Natural killer cell treated with Interleukin-12 subunit alpha and Interleukin-12 subunit beta and Interleukin-15 and Interleukin-18, amount 100 ng/mL, for 72 hours (primary cell): ENCODE data around the gene SEC16A. TPM values are rescaled to one million over a fixed set of nuclear protein-coding genes. Genes with fewer than 3 reads are reported as not detected.

ENCODE experiments used
- ATAC-seq, 2 donors: fragments of 150-1000 bp; cut with Tn5 transposase in 1 of 2; sonication (Bioruptor Pico), chemical (Tn5 transposase) in 1 of 2; 2 replicates each; pipeline ENCODE4 v1.10.0; 2021
- DNase-seq: peaks from one replicate; pipeline ENCODE4 v3.0.0; 2022; ENCODE audit warnings: low spot score
- H3K27ac Mint-ChIP-seq, 2 donors: 1 replicate in 1 of 2; 2 replicates in 1 of 2; pipeline ENCODE4 v1.8.0; 2022; ENCODE audit warnings: mixed read lengths in 2 of 2, mild to moderate bottlenecking in 1 of 2, moderate library complexity in 1 of 2
- H3K27me3 Mint-ChIP-seq, 2 donors: 1 replicate in 1 of 2; 2 replicates in 1 of 2; pipeline ENCODE4 v1.8.0; 2022; ENCODE audit warnings: mixed read lengths in 2 of 2
- H3K36me3 Mint-ChIP-seq: one replicate; pipeline ENCODE4 v1.8.0; 2022; ENCODE audit warnings: mixed read lengths
- H3K4me1 Mint-ChIP-seq, 2 donors: 1 replicate in 1 of 2; 2 replicates in 1 of 2; pipeline ENCODE4 v1.8.0; 2022; ENCODE audit warnings: low read depth in 2 of 2, mixed read lengths in 2 of 2, mild to moderate bottlenecking in 1 of 2
- H3K4me3 Mint-ChIP-seq: one replicate; pipeline ENCODE4 v1.8.0; 2022; ENCODE audit warnings: mixed read lengths
- H3K9me3 Mint-ChIP-seq: 2 replicates; pipeline ENCODE4 v1.8.0; 2022; ENCODE audit warnings: mixed read lengths
- total RNA-seq, 2 donors: library from RNA; stranded (reverse); gene quantifications; one replicate each; pipeline ENCODE4 v1.2.3, GENCODE V29; 2022

SEC16A gene
- total RNA-seq, 2 donors from 2014 or later: 104 to 121 TPM

DNA sequence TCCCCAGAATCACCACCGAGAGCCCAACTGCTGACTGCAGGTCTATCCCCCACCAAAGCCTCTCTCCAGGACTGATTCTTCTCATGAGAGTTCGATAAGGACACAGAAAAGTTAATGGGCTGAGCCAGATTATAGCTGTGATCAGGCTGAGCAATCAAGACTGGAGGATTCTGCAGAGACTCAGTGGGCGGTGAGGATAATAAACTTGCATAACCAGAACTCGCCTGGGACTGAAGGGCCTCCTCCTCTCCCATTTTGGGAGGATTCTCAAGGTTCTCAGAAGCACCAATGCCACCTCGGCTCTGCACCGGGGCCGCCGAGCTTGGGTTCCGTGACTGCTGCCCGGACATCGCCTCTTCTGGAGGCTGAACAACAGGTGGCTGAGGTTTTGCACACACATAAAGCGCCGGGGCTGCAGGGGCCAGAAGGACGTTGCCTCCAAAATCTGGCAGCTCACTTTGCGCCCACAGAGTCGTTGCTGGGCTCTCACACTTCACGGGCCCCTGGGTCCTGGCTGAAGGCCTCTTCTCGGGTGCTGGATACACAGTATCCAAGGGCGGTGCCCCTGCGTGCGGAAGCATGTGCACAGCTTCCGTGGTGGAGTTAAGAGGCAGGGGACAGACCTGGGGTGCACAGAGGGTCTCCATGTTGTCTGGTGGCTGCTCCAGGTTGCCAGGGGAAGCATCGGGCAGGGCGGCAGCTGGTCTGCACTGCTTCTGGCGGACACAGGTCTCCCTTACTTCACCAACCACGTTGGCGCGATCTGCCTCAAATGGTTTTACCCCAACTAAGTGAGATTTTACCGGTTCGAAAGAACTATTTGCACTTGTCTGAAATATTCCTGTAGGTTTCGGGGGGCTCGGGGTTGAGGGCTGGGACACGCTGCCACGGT is 7.6 kb downstream of the SEC16A start:
- ATAC-seq: no peak
- Mint-ChIP-seq H3K9me3 (no peaks in the 10 kb centered on the region), H3K4me3 (no peak overlapping the region), H3K27ac (no peak overlapping the region), H3K4me1 (peaks cover 5 to 10% of the 10 kb centered on the region in 2 donors), H3K36me3 (no peaks in the 10 kb centered on the region), H3K27me3 (no peaks in the 10 kb centered on the region)
- DNase-seq: no peak

DNA sequence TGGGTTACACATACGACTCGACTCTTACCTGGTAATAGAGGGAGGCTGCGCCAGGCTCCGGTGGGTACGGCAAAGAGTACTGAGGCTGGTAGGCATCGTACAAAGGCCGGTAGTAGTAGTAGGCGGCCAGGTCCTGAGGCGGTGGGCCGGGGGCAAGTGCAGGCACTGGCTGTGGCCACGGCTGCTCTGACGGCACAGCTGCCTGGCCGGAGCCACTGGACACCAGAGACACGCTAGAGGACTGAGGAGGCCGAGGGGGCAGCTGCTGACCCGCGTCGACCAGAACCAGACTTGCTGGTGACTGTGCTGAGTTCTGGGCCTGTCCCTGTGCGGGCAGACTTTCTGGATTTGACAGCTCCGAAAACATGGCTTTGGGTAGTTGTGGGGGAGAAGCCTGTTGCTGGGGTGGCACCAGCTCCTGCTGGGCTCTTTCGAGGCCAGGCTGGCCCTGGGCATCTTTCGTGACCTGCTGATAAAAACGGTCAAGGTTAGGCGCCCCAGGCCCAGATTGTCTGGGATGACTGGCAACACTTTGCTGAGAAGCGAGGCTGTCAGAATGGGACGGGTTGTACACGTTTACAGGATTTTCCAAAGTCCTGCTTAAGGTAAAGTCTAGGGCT is 8.7 kb downstream of the SEC16A start:
- Mint-ChIP-seq H3K4me3 (no peak overlapping the region), H3K27ac (no peak overlapping the region), H3K9me3 (no peaks in the 10 kb centered on the region), H3K27me3 (no peaks in the 10 kb centered on the region), H3K36me3 (no peaks in the 10 kb centered on the region), H3K4me1 (peaks cover 0 to 7% of the 10 kb centered on the region in 2 donors)
- no peak for ATAC-seq
- no peak for DNase-seq

DNA sequence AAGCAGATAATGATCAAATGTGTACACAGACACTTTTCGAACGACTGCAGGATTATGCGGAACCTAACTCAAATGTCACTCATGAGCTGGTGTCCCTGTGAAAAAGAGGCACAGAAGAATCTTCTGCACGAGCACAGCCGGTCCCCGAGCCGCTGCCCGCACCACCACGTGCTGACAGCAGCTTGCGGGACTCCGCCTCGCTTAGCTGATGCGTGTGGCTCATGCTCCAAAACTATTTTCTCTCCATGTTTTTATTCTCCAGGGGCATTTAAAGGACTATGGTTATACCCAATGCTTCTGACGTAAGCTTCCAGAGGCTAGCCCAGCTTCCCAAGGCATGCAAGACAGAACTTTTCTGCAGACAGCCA is 9.5 kb downstream of the SEC16A start:
- no peaks in the 10 kb centered on the region for H3K9me3 Mint-ChIP-seq
- peaks cover 0 to 5% of the 10 kb centered on the region in 2 donors for H3K4me1 Mint-ChIP-seq
- DNase-seq (no peak), ATAC-seq (no peak)
- H3K27ac Mint-ChIP-seq: no peak overlapping the region
- H3K4me3 Mint-ChIP-seq: no peak overlapping the region
- H3K36me3 Mint-ChIP-seq: no peaks in the 10 kb centered on the region
- H3K27me3 Mint-ChIP-seq: no peaks in the 10 kb centered on the region

DNA sequence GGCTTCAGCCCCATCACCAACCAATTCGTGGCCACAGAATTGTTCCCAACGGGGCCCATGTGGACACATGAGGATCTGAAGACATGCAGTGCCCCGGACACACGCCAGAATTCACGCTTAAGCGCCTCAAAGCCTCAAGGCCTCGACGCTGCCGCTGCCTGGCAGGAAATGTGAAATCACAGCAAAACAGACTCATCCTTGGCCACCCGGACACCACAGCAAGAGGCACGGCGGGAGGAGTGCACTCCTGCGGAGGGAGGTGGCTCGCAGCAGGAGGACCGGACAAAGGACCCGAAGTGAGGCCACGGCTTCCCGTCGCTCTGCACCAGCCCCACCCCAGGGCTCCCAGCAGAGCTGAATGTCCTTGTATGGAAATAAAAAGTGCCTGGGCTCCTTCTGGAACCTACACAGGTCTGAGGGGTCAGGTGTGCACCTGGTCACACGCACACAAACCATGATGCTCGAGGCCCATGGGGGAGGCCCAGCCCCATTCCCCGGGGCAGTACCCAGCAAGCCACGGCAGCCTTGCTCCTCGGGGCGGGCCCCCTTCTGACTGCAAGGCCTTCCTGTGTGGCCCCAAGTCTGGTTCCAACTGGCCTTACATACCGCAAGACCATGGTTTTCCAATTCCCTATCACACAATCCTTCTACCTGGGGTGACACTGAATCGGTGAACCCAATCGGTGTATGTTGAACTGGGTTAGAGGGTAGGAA is 10.0 kb downstream of the SEC16A start:
- H3K27me3 Mint-ChIP-seq: no peaks in the 10 kb centered on the region
- H3K4me3 Mint-ChIP-seq: no peak overlapping the region
- no peak overlapping the region for H3K27ac Mint-ChIP-seq
- H3K9me3 Mint-ChIP-seq: no peaks in the 10 kb centered on the region
- DNase-seq: no peak
- no peaks in the 10 kb centered on the region for H3K36me3 Mint-ChIP-seq
- no peak for ATAC-seq
- peaks cover 0 to 5% of the 10 kb centered on the region in 2 donors for H3K4me1 Mint-ChIP-seq

DNA sequence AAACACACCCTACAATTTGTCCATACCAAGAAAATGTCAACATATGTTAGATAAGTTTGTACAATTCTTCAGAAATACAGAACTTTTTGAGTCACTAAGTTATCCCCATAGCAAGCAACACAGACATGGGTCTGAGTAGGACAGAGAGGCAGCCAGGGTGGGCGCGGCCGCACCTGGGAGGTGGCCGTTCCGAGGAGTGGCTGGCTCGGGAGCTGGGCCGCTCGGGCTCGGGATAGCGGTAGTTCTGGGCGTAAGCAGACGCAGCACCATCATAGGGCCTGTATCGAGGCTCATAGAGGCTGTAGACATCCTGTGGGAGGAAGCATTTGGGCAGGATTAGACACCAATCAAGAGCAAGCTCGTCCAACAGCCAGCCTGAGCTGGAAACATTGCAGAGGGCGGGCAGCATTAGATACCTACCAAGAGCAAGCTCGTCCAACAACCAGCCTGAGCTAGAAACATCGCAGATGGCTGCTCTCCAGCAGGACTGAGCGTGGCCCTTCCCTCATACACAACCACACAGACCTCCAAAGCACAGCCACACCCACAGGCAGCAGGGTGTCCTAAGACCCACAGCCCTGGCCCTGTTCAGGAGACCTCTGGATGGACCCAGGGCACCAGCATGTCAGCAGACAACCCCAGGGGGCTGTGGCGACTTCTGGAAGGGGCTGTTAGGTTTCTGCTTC is 10.9 kb downstream of the SEC16A start:
- Mint-ChIP-seq H3K27me3 (no peaks in the 10 kb centered on the region), H3K36me3 (no peaks in the 10 kb centered on the region), H3K4me3 (no peak overlapping the region), H3K9me3 (no peaks in the 10 kb centered on the region), H3K4me1 (peaks cover 0 to 5% of the 10 kb centered on the region in 2 donors), H3K27ac (no peak overlapping the region)
- DNase-seq (no peak), ATAC-seq (no peak)

DNA sequence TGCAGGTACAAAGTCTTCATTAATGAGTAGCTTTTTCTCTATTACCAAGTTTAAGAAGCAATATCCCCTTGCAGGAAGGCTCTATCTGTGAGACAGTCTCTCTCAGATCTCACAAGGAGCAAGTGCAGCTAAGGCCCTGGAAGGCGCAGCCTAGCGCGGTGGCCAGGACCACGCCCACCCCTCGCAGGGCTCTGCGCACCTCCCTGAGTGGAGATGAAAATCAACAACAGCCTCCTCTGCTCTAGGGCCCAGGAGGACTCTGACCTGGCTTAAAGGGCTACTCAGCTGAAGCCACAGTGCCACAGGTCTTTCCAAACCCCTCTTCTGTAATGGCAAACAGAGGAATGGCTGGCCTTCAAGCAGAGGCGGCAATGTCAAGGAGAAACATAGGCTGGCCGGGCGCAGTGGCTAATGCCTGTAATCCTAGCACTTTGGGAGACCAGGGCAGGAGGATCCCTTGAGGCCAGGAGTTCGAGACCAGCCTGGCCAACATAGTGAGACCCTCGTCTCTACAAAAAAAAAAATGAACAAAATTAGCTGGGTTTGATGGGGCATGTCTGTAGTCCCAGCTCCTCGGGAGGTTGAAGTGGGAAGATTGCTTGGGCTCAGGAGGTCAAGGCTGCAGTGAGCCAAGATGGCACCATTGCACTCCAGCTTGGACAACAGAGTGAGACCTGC is 11.9 kb downstream of the SEC16A start:
- Mint-ChIP-seq H3K27ac (no peak overlapping the region), H3K4me3 (no peak overlapping the region), H3K27me3 (no peaks in the 10 kb centered on the region), H3K4me1 (peaks cover 0 to 7% of the 10 kb centered on the region in 2 donors), H3K36me3 (no peaks in the 10 kb centered on the region), H3K9me3 (no peaks in the 10 kb centered on the region)
- ATAC-seq (no peak), DNase-seq (no peak)

DNA sequence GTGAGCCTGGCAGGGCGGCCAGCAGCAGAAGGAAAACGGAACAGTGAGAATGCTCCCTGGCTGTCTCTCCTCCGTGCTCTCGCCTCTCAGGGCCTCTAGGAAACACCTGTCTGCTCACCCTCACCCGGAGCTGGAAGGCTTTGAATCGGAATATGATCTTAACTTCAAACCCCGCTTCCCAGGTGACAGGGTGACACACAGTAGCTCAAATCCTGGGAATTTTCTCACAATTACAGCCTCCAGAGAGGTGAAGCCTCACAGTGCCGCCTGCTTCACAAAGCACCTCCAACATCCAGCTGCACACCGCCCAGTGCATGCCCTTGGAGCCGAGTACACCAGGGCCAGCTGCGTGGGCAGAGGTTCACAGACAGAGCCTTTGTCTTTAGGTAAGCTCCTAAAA is 12.5 kb downstream of the SEC16A start:
- Mint-ChIP-seq H3K9me3 (no peaks in the 10 kb centered on the region), H3K4me3 (no peak overlapping the region), H3K36me3 (no peaks in the 10 kb centered on the region), H3K4me1 (peaks cover 0 to 7% of the 10 kb centered on the region in 2 donors), H3K27me3 (no peaks in the 10 kb centered on the region), H3K27ac (no peak overlapping the region)
- no peak for ATAC-seq
- DNase-seq: no peak

DNA sequence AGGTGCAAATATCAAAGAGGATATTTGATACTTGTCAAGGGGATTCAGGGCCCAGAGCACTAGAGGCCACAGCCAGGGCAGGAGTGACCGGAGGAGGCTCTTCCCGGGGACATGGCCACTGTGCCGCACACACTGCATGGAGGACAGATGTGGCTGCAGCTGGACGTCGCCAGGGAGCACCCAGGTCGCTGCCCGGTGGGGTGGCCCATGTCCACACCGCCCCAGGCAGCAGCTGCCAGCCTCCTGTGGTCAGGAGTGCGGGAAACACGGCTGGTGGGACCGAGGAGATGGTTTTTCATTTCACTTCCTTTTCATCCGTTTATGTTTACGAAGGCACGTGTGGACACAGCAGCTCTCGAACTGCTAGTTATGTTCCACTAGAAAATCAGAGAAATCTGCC is 15.1 kb downstream of the SEC16A start:
- H3K27me3 Mint-ChIP-seq: no peaks in the 10 kb centered on the region
- ATAC-seq (no peak), DNase-seq (no peak)
- no peak overlapping the region for H3K27ac Mint-ChIP-seq
- H3K4me3 Mint-ChIP-seq: no peak overlapping the region
- no peaks in the 10 kb centered on the region for H3K9me3 Mint-ChIP-seq
- H3K4me1 Mint-ChIP-seq: peaks cover 0 to 5% of the 10 kb centered on the region in 2 donors
- H3K36me3 Mint-ChIP-seq: peaks cover 6% of the 10 kb centered on the region

DNA sequence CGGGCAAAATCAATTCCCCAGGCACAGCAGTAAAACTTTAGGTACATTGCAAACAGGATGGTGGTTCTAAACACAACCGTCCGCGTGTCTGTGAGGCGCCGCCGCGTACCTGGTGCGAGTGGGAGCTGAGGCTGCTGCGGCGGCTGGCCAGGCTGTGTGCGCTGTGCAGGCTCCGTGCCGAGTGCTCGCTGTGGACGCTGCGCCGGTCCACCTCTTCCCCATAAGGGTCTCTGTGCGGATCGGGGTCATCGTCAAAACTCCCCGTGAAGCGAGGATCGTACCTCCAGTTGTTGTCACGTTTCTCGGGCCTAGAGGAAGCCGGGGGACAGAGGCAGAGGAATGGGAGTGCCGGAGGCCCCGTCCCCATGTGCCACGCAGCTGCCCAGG is 16.7 kb downstream of the SEC16A start:
- H3K9me3 Mint-ChIP-seq: no peaks in the 10 kb centered on the region
- DNase-seq (no peak), ATAC-seq (no peak)
- H3K4me3 Mint-ChIP-seq: no peak overlapping the region
- H3K27ac Mint-ChIP-seq: no peak overlapping the region
- H3K27me3 Mint-ChIP-seq: no peaks in the 10 kb centered on the region
- H3K36me3 Mint-ChIP-seq: peaks cover 6% of the 10 kb centered on the region
- H3K4me1 Mint-ChIP-seq: peaks cover 0 to 5% of the 10 kb centered on the region in 2 donors

DNA sequence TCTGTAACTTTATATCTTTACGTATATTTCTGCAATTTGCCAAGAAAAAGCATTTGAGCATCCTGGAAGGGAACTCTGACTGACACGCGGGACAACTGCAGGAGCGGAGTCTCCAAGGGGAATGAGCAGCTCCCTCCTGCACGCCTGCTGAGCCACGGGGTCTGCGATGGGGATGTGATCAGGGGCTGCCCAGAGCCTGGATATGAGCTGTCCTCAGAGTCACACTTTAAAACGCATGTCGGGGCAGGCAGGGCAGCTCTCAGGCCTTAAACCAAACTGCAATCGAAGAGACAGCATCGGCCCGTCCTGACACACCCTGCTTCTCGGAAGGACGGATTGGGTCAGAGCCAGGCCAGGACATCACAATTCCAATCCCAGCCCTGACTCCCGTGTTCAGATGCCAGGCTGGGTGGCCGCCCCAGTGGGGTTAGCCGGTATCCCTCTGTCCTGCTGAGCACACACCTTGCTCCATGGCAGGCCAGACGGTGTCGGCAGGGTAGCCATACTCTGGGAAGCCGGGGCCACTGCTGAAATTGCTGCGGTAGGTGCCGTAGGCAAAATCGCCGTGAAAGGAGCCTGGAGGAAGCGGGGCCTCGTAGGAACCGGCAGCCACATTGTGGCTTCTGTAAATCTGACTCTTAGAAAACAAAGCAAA is 17.2 kb downstream of the SEC16A start:
- H3K4me3 Mint-ChIP-seq: no peak overlapping the region
- no peak overlapping the region for H3K27ac Mint-ChIP-seq
- ATAC-seq (no peak), DNase-seq (no peak)
- no peaks in the 10 kb centered on the region for H3K9me3 Mint-ChIP-seq
- H3K27me3 Mint-ChIP-seq: no peaks in the 10 kb centered on the region
- peaks cover 6% of the 10 kb centered on the region for H3K36me3 Mint-ChIP-seq
- peaks cover 0 to 5% of the 10 kb centered on the region in 2 donors for H3K4me1 Mint-ChIP-seq

DNA sequence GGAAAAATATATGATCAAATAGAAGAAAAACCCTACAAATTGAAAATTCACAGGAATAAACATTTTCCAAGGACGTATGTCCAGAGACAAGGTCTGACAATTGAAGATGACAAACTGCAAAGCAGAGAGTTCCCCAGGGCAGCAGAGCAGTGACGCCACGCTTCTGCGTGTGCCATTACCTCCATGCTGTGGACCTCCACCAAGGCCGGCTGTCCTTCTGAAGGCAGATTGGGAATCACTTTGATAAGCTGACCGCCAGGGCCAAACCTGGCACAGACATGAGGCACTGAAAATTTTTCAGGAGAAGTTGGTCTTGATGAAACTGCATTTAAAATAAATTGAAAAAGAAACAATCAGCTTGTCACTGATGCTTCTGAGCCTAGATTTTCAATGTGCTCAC is 18.6 kb downstream of the SEC16A start:
- ATAC-seq (no peak), DNase-seq (no peak)
- H3K36me3 Mint-ChIP-seq: peaks cover 6% of the 10 kb centered on the region
- no peak overlapping the region for H3K27ac Mint-ChIP-seq
- H3K4me3 Mint-ChIP-seq: no peak overlapping the region
- H3K9me3 Mint-ChIP-seq: no peaks in the 10 kb centered on the region
- peaks cover 0 to 5% of the 10 kb centered on the region in 2 donors for H3K4me1 Mint-ChIP-seq
- no peaks in the 10 kb centered on the region for H3K27me3 Mint-ChIP-seq

DNA sequence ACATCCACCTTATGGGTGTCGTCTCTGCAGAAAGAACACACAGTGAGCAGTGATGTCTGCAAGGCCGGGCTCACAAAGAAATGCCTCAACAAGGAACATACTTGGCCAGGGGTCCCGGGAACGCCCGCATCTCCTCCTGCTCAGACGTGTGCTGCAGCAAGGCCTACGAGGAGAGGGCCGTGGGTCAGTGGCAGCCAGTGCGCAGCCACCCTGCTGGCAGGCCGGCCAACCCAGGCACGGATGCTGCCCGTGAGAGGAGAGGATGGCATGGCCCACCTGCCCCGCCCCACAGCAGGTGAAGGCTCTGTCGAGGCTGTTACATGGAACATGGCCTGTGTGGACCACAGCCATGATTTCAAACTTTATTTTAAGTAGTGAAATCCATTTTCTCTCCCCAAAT is 19.3 kb downstream of the SEC16A start:
- Mint-ChIP-seq H3K4me1 (peaks cover 0 to 5% of the 10 kb centered on the region in 2 donors), H3K36me3 (peaks cover 11% of the 10 kb centered on the region), H3K9me3 (no peaks in the 10 kb centered on the region), H3K27me3 (no peaks in the 10 kb centered on the region), H3K27ac (no peak overlapping the region), H3K4me3 (no peak overlapping the region)
- DNase-seq: no peak
- ATAC-seq: no peak

DNA sequence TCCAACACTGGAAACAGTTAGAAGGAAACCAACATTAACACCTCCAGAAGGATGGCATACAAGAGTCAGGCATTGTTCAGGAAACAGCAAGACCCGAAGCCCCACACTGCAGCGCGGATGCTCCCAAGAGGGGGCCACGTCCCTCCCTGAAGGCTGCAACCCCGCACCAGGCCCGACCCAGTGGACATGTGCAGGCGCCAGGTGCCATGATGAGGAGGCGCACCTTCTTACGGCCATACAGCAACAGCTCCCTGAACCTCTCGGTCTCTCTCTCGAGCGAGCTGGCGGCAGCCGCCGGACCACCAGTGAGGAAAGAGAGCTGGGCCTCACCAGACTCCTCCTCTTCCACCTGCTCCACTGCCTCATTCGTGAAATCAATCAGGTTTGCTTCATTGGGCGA is 20.2 kb downstream of the SEC16A start:
- Mint-ChIP-seq H3K4me1 (peaks cover 0 to 5% of the 10 kb centered on the region in 2 donors), H3K4me3 (no peak overlapping the region), H3K36me3 (peaks cover 11% of the 10 kb centered on the region), H3K27ac (no peak overlapping the region), H3K27me3 (no peaks in the 10 kb centered on the region), H3K9me3 (no peaks in the 10 kb centered on the region)
- no peak for DNase-seq
- no peak for ATAC-seq
